Stimulated activated CD4-positive, alpha-beta T cell treated with anti-CD3 and anti-CD28 coated beads, Interleukin-1b, Interleukin-23, amount 100 ng/mL, for 1 hour (primary cell): ENCODE data around the gene CEP57L1.
"Not testable (repeated sequence)": the region's sequence is repeated elsewhere in the genome, so short reads cannot be mapped to it uniquely, and the experiment has no call there.

Source experiments
- DNase-seq, 2 donors: peaks; one replicate each; pipeline ENCODE4 v3.0.0-alpha.2; 2020; ENCODE audit warnings: low read depth in 2 of 2

Gene CEP57L1

DNA sequence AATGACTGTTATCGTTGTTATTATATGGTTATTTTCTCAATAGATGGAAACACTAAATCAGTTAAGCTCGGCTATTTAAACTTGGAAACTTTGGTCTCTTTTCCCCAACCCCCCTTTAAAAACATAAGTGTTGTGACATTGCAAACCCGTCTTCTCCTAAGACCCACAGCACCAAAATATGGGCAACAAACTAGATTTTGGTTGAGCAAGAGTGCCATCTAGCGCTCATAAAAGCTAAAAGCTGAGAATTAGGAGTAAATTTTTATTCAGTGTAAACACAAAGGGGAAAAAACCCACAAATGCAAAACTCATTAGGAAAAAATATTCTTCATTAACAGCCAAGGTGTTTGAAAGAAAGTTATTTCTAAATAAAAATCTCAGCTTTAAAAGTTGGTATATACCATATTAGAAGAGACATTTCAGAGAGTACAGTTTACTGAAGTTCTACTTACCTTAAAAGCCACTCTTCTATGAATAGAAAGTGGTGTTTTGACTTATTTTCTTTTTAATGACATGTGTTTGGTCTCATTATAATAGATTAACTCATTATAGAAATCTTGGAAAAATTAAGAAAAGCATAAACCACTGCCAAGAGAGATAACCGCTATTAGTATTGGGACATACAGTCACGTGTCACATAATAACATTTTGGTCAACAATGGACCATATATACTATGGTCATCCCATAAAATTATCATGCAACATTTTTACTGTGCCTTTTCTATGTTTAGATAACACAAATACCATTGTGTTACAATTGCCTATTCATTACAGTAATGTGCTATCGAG, 21.8 kb upstream of the CEP57L1 start:
- peak in 1 of 2 donors; percentile 13 for DNase-seq

GRCh38 chr6:109074133-109074415, 21.2 kb upstream of the CEP57L1 start:
- no peak for DNase-seq

DNA sequence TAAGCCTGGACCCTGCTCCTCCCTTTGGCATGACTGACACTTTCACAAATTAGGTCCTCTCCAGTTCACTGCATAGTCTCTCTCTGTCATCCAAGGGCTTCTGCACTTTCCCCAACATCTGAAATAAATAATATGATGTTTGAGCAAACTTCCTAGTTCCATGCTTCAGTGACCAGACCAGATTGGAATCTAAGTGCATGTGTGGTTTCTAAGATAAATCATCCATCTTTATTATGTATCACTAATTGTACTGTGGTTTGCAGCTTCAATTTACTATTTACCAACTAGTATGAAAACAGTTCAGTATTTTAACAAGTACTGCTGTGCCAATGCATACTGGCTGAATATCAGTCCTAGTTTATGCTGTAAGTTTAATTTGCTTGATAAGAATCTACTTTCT, 19.4 kb upstream of the CEP57L1 start:
- no peak for DNase-seq

- no peak for DNase-seq
These were observed 18.9 kb upstream of the CEP57L1 start for GRCh38 chr6:109076377-109076776.

DNA sequence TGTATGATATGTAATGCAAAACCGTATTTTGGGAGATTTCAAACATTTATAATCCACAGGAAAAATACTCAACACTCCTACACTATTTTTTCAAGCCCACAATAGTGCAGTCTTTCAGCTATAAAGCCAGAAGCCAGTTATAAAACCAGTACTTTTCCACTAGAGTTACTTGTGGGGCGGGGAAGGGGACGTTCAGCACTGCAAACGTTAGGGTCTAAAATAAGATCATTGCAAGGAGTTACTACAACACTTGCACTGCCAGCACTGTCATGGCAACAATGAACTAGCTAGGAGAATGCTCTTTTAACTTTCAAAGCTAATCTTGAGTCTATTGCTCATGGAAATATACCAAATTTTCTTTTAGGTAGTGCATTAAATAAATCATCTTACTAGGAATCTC, 15.3 kb upstream of the CEP57L1 start:
- no peak for DNase-seq

GRCh38 chr6:109081026-109081425, 14.3 kb upstream of the CEP57L1 start:
- DNase-seq: no peak

- DNase-seq: no peak
These were observed 13.7 kb upstream of the CEP57L1 start for GRCh38 chr6:109081516-109082187.

GRCh38 chr6:109082188-109082577, 13.1 kb upstream of the CEP57L1 start:
- no peak for DNase-seq

GRCh38 chr6:109083657-109084056, 11.7 kb upstream of the CEP57L1 start:
- no peak for DNase-seq

DNA sequence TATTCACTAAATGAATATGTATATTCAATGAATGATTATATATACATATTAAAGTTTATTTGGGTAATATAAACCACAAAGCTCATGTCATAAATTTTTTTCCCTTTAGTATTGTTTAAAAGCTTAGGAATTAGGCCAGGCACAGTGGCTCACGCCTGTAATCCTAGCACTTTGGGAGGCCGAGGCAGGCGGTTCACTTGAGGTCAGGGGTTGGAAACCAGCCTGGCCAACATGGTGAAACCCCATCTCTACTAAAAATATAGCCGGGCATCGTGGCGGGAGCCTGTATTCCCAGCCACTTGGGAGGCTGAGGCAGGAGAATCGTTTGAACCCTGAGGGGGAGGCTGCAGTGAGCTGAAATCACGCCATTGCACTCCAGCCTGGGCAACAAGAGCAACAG, 11.2 kb upstream of the CEP57L1 start:
- not testable (repeated sequence) for DNase-seq

DNA sequence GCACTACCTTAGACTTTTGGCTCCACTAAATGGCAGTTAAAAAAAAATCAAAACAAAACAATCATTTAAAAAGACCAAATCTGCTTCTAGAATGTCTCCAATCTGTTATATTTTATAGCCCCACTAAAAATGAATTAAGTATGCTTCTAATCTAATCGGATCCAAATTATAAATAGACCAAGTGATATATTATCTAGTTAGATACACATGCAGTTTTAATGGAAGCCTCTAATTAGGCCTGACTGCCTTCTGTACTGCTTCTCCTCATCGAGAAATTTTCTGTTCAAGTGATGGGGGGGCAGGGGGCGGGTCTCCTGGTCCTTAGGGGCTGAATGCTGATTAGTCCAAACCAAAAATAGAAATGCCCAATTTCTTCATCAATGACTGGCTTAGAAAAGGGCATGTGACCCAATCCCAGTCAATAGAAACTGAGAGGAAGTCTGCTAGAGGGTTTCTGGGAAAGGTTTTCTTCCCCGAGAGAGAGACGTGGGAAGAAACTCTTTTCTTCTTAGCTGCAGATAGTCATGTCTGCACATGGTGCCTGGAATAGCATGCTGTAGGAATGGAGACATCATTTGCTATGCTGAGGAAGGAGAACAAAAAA, 7.5 kb upstream of the CEP57L1 start:
- no peak for DNase-seq

DNA sequence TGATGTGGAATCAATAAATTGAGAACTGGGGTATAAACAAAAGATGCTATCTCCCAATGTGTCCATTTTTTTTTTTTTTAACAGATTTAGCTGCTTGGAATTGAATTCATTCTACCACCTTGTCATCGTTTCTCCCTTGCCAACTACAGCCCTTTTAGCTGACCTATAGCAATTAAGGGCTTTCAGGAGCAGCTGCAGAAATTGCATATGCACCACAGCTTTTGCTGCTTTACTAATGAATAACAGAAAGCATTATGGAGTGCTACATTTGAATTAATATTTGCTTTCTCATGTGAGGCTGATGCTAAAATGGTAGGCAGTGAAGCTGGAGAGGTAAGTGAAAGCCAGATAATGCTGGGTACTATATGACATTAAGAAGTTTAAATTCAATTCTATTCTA, 6.3 kb upstream of the CEP57L1 start:
- DNase-seq: no peak

DNA sequence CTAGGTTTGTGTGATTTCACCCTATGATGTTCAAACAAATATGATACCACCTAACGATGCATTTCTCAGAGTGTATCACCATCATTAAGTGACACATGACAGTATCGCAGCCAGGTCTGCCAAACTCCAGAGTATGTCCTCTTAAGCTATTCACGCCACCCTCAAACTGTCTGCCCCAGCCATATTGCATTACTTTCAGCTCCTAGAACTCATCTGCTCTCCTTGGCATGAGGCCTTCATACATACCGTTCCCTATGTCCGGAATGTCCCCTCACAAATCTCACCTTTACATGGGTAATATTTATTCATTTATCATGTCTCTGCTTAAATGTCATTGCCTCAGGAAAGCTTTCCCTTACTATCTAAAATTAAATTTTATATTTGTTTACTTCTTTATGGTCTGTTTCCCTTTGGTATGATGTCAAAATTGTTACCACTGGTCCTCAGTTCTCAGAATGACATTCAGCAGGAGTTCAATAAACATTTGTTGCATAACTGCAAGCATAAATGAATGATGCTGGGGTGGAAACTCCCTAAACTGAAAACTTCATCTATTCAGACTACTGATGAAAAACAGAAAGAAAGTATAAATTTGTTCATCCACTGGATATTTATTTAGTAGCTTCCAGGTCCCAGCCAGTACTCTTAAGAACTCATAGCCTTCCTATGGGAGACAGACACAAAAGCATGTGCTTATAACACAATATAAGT, 3.8 kb upstream of the CEP57L1 start:
- no peak for DNase-seq

DNA sequence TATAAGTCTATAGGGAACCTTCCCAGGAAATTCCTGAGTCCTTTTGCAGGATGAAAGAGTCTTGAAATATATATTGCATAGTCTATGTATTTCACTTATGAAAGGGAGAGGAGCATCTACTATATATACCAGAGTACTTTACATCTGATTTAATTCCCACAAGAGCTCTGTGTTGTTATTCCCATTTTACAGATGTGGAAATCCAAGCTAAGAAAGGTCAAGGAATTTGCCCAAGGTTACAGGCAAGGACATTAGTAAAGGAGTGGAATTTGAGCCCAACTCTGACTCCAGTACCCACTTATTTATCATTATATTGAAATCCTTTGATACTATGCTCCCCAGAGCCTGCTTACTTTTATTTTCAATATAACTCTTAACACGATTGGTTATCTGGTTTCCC, 3.2 kb upstream of the CEP57L1 start:
- no peak for DNase-seq

DNA sequence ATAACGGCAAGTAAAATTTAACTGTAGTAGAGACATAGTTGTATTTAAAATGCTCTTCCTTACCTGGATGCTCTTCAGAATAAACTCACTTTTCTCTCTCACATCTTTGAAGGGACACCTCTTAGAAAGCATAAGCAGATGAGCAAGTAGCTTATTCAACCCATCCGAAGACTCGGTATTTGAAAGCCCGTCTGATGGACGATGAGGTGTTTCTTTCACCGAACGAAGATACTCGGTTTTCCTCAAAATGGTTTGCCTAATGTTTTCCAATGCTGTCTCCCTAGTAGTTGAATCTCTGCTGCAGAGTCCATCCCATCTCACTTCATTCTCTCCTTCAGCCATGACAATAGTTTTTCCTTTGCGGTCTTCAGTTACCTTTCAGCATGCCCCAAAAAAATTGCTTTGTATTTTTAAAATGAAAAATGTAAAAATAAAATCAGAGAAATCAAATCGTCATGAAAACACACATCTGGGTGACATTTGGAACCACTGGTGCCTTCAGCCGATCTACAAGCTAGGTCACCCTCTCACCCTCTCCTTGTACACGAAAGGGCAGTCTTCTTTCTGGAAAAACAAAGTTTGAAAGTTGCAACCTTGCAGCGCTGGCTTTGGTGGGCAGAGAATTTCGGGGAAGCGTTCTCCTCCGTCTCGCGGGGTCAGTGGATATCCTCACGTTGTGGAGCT, 1.4 kb upstream of the CEP57L1 start:
- DNase-seq: no peak

DNA sequence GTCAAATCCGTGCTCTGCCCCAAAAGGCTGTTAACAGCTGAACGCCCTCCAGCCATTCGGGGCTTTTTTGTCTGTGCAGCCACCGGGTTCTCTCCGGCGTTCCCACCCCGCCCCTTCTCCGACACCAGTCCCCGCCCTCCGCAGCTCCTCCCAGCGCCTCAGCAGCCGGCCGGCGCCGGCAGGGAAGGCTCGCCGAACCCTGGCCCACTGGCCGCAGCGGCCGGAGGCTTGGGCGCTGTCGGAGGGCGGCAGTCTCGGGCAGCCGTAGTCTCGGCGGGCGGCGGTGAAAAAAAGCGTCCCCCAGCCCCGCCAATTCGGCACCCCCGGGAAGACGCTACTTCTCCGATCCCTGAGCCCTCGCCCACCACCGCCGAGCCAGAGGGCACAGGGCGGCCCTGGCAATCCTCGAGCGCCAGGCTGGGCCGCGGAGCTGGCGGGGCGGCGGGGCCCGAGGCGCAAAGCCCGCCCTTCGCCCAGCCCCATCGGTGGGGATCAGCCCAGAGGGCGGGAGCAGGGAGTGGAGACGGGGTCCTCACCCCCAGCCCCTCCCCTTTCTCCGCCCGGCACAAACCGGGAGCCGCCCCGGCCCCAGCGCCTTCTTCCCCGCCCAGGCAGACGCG, 781 bp upstream of the CEP57L1 start, which contains the start of gene SESN1:
Gene SESN1 (minus strand): TSS at position 431 of the 620 bp plus-strand sequence. CDS start 773 bp downstream, outside the sequence.
- peak; percentile 47 to 68 for DNase-seq

GRCh38 chr6:109095835-109096084, 453 bp downstream of the CEP57L1 start:
- no peak for DNase-seq

DNA sequence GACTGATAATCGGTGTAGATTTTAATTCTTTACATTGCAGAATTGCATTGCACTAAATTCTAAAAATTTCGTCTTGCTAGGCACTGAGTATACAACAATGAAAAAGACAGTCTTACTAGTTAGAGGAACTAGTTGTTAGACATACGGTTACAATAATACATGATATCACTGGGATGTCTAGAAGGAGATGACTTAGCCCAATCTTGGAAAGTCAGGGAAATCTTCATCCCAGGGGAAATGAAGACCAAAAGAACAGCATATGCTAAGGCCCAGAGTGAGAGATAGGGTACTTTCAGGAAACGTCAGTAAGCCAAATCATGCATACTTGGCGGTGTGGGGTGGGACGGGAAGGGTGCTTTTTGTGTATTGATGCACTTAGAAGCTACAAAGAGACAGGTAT, 901 bp downstream of the CEP57L1 start:
- DNase-seq: no peak

GRCh38 chr6:109097661-109098060, 2.4 kb downstream of the CEP57L1 start:
- no peak for DNase-seq

DNA sequence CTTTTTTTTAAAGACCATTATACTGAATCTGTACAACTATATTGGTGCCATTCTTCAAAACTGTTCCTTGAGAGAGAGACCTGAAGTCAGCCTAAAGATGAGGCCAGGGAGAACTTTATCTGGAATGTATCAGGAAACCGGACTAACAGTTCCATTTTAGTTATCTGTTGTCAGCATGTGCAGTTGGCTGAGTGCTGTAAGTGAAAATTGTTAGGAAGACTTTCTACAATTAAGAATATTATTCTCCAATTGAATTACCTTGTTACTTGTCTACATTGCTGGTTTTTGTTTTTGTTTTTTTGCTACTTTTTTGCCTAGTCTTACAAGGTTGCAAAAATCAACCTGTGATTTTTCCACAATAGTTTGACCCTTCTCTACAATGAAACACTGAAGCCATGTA, 7.5 kb downstream of the CEP57L1 start:
- no peak for DNase-seq

DNA sequence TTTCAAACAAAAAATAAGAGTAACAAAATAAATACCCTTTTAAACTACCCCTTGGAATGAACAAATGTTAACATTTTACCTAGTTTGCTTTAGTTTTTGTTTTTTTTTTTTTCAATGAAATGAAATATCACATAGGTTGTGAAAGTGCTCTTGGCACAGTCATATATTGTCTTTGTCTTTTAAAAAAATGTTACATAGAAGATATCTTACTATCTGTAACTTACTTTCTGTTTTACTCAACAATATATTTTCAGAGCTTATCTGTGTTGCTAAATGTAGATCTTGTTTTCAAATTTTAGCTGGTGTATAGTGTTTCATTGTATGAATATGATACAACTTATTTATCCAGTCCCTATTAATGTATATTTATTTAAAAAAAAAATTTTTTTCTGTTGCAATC, 8.6 kb downstream of the CEP57L1 start:
- DNase-seq: no peak

DNA sequence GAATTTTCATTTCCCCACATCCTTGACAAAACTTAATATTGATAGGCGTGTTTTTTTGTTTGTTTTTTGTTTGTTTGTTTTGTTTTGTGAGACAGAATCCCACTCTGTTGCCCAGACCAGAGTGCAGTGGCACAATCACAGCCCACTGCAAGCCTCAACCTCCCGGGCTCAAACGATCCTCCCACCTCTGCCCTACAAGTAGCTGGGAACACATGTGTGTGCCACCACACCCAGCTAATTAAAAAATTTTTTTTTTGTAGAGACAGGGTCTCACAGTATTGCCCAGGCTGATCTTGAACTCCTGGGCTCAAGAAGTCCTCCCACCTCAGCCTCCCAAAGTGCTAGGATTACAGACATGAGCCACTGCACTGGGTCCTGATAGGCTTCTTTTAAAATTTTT, 9.2 kb downstream of the CEP57L1 start:
- no peak for DNase-seq
